GM12892 (cell line): ENCODE measurements around the gene STARD13.

Experiments used
- POLR2A ChIP-seq: IDR thresholded peaks from 2 replicates; pipeline ENCODE4 v1.6.1; 2011; ENCODE audit warnings: low read depth, low read length, control low read depth
- POLR2AphosphoS5 ChIP-seq: IDR thresholded peaks from 2 replicates; pipeline ENCODE4 v1.6.1; 2011; ENCODE audit warnings: low read depth, low read length, control low read depth

GRCh38 chr13:33092073-33092987 is 193.2 kb downstream of the STARD13 start:
- TF ChIP-seq POLR2A (no peak), POLR2AphosphoS5 (no peak)
